BE2C (cell line): ENCODE measurements around the gene CCDC141.

ENCODE experiments used
- DNase-seq: peaks from one replicate; pipeline ENCODE4 v3.0.0-alpha.2; 2020
- H3K27me3 ChIP-seq: fragments of 250-450 bp; sonication (Bioruptor Pico); 2 replicates; pipeline ENCODE4 v1.5.1; 2020; ENCODE audit warnings: mild to moderate bottlenecking
- H3K36me3 ChIP-seq: fragments of 250-450 bp; sonication (Bioruptor Pico); 2 replicates; pipeline ENCODE4 v1.5.1; 2020; ENCODE audit warnings: mild to moderate bottlenecking
- H3K4me1 ChIP-seq: fragments of 250-450 bp; sonication (Bioruptor Pico); 2 replicates; pipeline ENCODE4 v1.5.1; 2020
- H3K4me3 ChIP-seq: 2 replicates; pipeline ENCODE4 v1.5.1; 2011; ENCODE audit warnings: low read depth, low read length
- H3K9me3 ChIP-seq: fragments of 250-450 bp; sonication (Bioruptor Pico); 2 replicates; pipeline ENCODE4 v1.5.1; 2020
- TF ChIP-seq, protein P1 (sequence below): IDR thresholded peaks from 2 replicates; pipeline ENCODE4 v1.5.1; 2012; ENCODE audit warnings: mild to moderate bottlenecking, low read depth, low read length

The CCDC141 gene

DNA sequence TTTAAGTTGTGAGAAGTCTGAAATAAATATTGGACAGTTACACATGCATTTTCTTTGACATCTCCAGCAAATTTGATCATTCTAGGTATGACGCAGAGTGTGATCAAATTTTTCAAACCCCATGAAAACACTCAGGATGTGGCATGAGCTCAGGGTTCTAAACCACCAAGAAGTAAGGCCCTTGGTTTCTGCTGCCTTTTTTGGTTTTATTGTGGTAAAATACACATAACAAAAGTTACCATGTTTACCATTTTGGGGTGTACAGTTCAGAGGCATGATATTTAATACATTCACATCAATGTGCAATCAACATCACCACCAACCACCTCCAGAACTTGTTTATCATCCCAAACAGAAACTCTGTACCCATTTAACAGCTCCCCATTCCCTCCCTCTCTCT lies 178.4 kb downstream of the CCDC141 start:
- H3K4me3 ChIP-seq: no peak overlapping the region
- no peaks in the 10 kb centered on the region for H3K36me3 ChIP-seq
- H3K27me3 ChIP-seq: no peaks in the 10 kb centered on the region
- no peaks in the 10 kb centered on the region for H3K9me3 ChIP-seq
- DNase-seq: no peak
- TF ChIP-seq, protein P1, sequence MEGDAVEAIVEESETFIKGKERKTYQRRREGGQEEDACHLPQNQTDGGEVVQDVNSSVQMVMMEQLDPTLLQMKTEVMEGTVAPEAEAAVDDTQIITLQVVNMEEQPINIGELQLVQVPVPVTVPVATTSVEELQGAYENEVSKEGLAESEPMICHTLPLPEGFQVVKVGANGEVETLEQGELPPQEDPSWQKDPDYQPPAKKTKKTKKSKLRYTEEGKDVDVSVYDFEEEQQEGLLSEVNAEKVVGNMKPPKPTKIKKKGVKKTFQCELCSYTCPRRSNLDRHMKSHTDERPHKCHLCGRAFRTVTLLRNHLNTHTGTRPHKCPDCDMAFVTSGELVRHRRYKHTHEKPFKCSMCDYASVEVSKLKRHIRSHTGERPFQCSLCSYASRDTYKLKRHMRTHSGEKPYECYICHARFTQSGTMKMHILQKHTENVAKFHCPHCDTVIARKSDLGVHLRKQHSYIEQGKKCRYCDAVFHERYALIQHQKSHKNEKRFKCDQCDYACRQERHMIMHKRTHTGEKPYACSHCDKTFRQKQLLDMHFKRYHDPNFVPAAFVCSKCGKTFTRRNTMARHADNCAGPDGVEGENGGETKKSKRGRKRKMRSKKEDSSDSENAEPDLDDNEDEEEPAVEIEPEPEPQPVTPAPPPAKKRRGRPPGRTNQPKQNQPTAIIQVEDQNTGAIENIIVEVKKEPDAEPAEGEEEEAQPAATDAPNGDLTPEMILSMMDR: no peak
- no peaks in the 10 kb centered on the region for H3K4me1 ChIP-seq

DNA sequence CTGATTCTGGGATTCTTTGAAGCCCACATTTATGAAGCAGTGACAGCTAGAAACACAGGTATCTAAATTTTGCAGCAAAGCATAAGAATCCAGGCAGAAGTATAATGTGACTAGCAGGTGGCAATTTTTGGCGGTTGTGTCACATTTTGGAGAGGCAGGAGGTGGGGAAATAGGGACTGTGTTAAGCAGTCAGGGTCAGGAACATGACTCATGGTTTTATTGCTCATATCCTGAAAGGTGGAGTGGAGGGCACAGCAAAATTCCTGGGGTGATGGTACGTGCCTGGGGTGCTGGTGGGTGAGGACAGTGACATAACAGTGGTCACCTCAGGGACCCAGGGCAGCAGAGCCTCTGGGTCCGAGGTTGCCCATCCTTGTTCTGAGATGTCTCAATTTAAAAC lies 179.2 kb downstream of the CCDC141 start:
- Histone ChIP-seq H3K9me3 (no peaks in the 10 kb centered on the region), H3K4me3 (no peak overlapping the region), H3K36me3 (no peaks in the 10 kb centered on the region), H3K4me1 (no peaks in the 10 kb centered on the region), H3K27me3 (no peaks in the 10 kb centered on the region)
- TF ChIP-seq, protein P1: no peak
- DNase-seq: no peak

DNA sequence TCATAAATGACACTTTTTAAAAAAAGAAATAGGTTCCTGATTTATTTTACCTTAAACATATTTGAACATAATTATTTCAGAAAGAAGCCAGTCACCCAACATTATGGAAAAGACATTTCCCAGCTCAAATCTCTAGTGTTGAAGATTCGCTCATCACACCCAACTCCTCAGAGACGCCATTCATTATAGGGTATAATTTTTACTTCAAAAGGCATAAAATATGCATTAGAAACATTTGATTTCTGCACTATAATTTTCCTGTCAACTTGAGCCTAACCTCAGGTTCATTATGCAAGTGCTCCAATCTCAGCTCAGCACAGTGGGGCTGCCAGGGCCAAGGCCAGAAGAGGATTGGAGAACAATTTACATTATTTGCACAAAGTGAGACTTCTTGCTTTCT lies 183.9 kb downstream of the CCDC141 start:
- Histone ChIP-seq H3K27me3 (no peaks in the 10 kb centered on the region), H3K9me3 (no peaks in the 10 kb centered on the region), H3K36me3 (no peaks in the 10 kb centered on the region), H3K4me3 (no peak overlapping the region), H3K4me1 (no peaks in the 10 kb centered on the region)
- no peak for DNase-seq
- TF ChIP-seq, protein P1: no peak

DNA sequence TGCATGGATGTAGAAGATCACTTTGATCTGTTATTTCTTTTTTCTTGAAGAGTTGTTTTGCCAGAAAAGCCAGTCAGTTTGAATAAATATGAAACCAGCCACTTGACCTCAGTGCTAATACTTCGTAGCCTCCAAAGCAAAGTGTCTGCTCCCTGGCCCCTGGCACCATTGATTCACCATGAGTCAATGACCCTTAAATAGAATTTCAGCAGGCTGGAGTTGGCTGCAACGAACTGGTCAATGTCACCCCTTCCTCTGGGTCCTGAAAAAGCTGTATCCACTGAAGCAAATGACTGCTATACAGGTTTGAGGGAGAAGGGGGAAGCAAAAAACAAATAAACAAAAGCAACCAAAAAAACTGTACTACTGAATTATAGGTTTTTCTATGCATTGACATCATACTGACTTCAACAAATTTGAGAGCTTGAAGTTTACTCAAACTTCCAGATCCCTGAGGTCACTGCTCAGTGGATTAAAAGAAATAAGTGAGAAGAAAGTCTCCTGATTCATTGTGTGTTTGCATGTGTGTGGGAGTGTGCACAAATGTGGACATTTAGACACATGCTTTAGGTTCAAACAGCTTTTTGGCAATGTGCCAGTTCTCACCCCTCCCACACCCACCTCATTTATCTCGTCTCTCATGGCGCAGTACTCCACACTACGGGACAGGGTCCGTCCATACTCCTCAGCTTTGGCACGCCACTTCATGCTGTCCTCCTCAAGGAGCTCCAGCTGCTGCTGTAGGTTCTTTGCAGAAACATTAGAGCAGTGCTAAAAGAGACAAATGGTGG lies 184.6 kb downstream of the CCDC141 start:
- DNase-seq: no peak
- no peaks in the 10 kb centered on the region for H3K36me3 ChIP-seq
- H3K9me3 ChIP-seq: no peaks in the 10 kb centered on the region
- no peaks in the 10 kb centered on the region for H3K4me1 ChIP-seq
- H3K27me3 ChIP-seq: no peaks in the 10 kb centered on the region
- TF ChIP-seq, protein P1: no peak
- no peak overlapping the region for H3K4me3 ChIP-seq

DNA sequence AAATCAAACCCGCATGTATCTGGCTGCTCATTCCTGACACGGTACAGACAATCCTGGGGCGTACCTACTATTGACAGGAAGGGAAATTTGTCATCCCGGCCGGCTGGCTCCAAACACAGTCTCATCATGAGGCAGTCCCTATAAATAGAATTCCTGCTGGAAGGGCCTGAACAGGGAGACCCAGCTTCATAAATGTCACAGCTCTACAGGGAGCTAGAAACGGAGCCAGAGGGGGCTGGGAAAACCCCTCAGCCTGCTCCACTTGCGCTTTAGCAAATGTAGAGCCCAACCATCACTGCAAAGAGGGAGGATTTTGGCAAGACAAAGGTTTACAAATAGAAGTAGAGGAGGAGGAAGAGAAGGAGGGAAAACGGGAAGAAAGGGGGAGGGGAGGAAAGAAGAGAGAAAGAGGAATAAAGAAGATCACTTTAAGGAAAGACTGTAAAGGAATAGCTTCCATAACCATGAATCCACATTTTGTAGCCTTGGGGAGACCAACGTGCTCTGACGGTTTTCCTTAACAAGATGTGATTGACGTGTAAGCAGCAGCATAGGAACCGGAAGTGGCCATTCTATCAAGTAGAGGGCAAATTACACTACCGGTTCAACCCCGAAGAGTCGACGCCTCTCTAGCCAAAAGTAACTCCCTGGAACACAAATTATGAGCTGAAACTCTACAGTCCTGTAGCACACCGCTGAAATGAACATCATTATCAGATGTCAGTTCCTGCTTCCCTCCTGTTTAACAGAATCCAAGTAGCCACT lies 185.9 kb downstream of the CCDC141 start:
- Histone ChIP-seq H3K4me1 (no peaks in the 10 kb centered on the region), H3K36me3 (no peaks in the 10 kb centered on the region), H3K4me3 (no peak overlapping the region), H3K9me3 (no peaks in the 10 kb centered on the region), H3K27me3 (no peaks in the 10 kb centered on the region)
- no peak for DNase-seq
- TF ChIP-seq, protein P1: no peak
